Neural cell (in vitro differentiated cells): Measurements from ENCODE around the gene SLC16A9. TPM values are rescaled to one million over a fixed set of nuclear protein-coding genes. Genes with fewer than 3 reads are reported as not detected.
A peak's percentile ranks its signal among the peaks of the same experiment; 100 is the strongest.

Experiments used
- H2AFZ ChIP-seq: fragments of 200-600, 300-800 bp; sonication (generic), shearing (Covaris generic); 2 replicates; pipeline ENCODE4 v1.6.0; 2014; ENCODE audit warnings: low read depth, mild to moderate bottlenecking, antibody characterized with exemption, low read length, moderate library complexity
- H3F3A ChIP-seq: fragments of 200-600 bp; shearing (Covaris generic); 2 replicates; pipeline ENCODE4 v1.6.1; 2016; ENCODE audit warnings: mild to moderate bottlenecking, moderate library complexity, mixed read lengths, antibody characterized with exemption, low read length; ENCODE audit not compliant: insufficient read depth, poor library complexity, severe bottlenecking
- H3K27ac ChIP-seq: fragments of 200-600, 300-800 bp; sonication (generic), shearing (Covaris generic); 2 replicates; pipeline ENCODE4 v1.5.1; 2014; ENCODE audit warnings: mild to moderate bottlenecking, low read length, moderate library complexity
- H3K27me3 ChIP-seq: fragments of 300-800, 200-600 bp; sonication (generic), shearing (Covaris generic); 2 replicates; pipeline ENCODE4 v1.6.0; 2014; ENCODE audit warnings: mild to moderate bottlenecking, low read depth, low read length, moderate library complexity; ENCODE audit not compliant: insufficient read depth
- H3K36me3 ChIP-seq: fragments of 300-800, 200-600 bp; sonication (generic), shearing (Covaris generic); 2 replicates; pipeline ENCODE4 v1.5.1; 2014; ENCODE audit warnings: mild to moderate bottlenecking, antibody characterized with exemption, low read length, moderate library complexity; ENCODE audit not compliant: insufficient read depth
- H3K4me2 ChIP-seq: fragments of 300-800, 200-600 bp; sonication (generic), shearing (Covaris generic); 2 replicates; pipeline ENCODE4 v1.6.0; 2014; ENCODE audit warnings: mild to moderate bottlenecking, low read length
- H3K4me3 ChIP-seq: fragments of 300-800, 200-600 bp; sonication (generic), shearing (Covaris generic); 2 replicates; pipeline ENCODE4 v1.5.1; 2014; ENCODE audit warnings: mild to moderate bottlenecking, low read length, moderate library complexity
- H3K79me2 ChIP-seq: fragments of 200-600 bp; shearing (Covaris generic); replicated peaks from 2 replicates; pipeline ENCODE4 v1.6.0; 2014; ENCODE audit warnings: mild to moderate bottlenecking, low read length, moderate library complexity; ENCODE audit not compliant: insufficient read depth
- H3K9ac ChIP-seq: fragments of 300-800, 200-600 bp; sonication (generic), shearing (Covaris generic); 2 replicates; pipeline ENCODE4 v1.6.1; 2016; ENCODE audit warnings: mild to moderate bottlenecking, low read length, mixed read lengths
- H3K9me2 ChIP-seq: fragments of 200-600 bp; shearing (Covaris generic); 2 replicates; pipeline ENCODE4 v1.6.1; 2016; ENCODE audit warnings: mild to moderate bottlenecking, low read length, mixed read lengths; ENCODE audit not compliant: insufficient read depth
- H3K9me3 ChIP-seq: fragments of 200-600, 300-800 bp; sonication (generic), shearing (Covaris generic); 2 replicates; pipeline ENCODE4 v1.6.1; 2016; ENCODE audit warnings: mild to moderate bottlenecking, mixed run types, low read length, moderate library complexity, mixed read lengths
- H4K20me1 ChIP-seq: fragments of 200-600 bp; shearing (Covaris generic); 2 replicates; pipeline ENCODE4 v1.6.1; 2016; ENCODE audit warnings: mild to moderate bottlenecking, mixed run types; ENCODE audit not compliant: insufficient read depth
- EP300 ChIP-seq: fragments of 450-650 bp; conservative IDR thresholded peaks from 2 replicates; pipeline ENCODE4 v1.6.1; 2014; ENCODE audit warnings: antibody characterized with exemption, mild to moderate bottlenecking, moderate library complexity; ENCODE audit not compliant: poor library complexity, severe bottlenecking
- EZH2 ChIP-seq: fragments of 200-600, 300-800 bp; shearing (Covaris generic), sonication (generic); IDR thresholded peaks from 2 replicates; pipeline ENCODE4 v1.6.1; 2014; ENCODE audit warnings: antibody characterized with exemption, low read length, borderline replicate concordance, mild to moderate bottlenecking; ENCODE audit not compliant: insufficient read depth, poor library complexity, severe bottlenecking
- MXI1 ChIP-seq: fragments of 450-650 bp; conservative IDR thresholded peaks from 2 replicates; pipeline ENCODE4 v1.6.1; 2014; ENCODE audit warnings: antibody characterized with exemption, mild to moderate bottlenecking; ENCODE audit not compliant: poor library complexity, severe bottlenecking
- POLR2AphosphoS5 ChIP-seq: IDR thresholded peaks from 2 replicates; pipeline ENCODE4 v1.6.1; 2012
- RAD21 ChIP-seq: fragments of 450-650 bp; conservative IDR thresholded peaks from 2 replicates; pipeline ENCODE4 v1.6.1; 2014; ENCODE audit warnings: antibody characterized with exemption, mild to moderate bottlenecking, moderate library complexity
- SMC3 ChIP-seq: fragments of 450-650 bp; conservative IDR thresholded peaks from 2 replicates; pipeline ENCODE4 v1.6.1; 2014; ENCODE audit warnings: antibody characterized with exemption, mild to moderate bottlenecking, moderate library complexity; ENCODE audit not compliant: poor library complexity
- TAF1 ChIP-seq: IDR thresholded peaks from 2 replicates; pipeline ENCODE4 v1.6.1; 2012; ENCODE audit warnings: low read depth
- polyA plus RNA-seq: library from polyadenylated mRNA; depleted of rRNA; stranded (reverse); fragments of >200 nt; gene quantifications from 2 replicates; pipeline ENCODE4 v1.2.3, GENCODE V29; 2014
- TF ChIP-seq, protein P1 (sequence below): IDR thresholded peaks from 2 replicates; pipeline ENCODE4 v1.6.1; 2012; ENCODE audit warnings: borderline replicate concordance
- TF ChIP-seq, protein P2 (sequence below): fragments of 450-650 bp; IDR thresholded peaks from 2 replicates; pipeline ENCODE4 v1.5.1; 2014; ENCODE audit warnings: antibody characterized with exemption, mild to moderate bottlenecking, moderate library complexity; ENCODE audit not compliant: poor library complexity, severe bottlenecking

Gene SLC16A9
- polyA plus RNA-seq, 1 donor from 2014 or later = 208 TPM

DNA sequence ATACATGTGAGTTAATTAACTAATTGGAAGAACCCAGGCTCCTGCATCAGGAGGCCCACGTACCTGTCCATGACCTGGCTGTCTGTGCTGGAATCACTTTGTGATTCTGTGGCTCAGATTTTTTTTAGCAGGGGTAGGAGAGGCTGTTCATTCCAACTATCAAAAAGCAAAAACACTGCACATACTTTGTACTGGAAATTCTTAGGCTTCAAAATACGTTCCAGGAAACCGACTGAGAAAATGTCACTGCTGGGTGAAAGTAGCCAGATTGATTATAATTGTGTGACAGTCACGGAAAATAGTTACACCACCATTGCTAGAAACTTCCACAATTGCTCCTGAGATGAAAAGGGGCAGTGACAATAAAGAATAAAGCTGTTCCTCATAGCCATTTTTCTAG lies 91.0 kb downstream of the SLC16A9 start:
- Histone ChIP-seq H3K9ac (no peak overlapping the region), H3K4me2 (no peak overlapping the region), H3K36me3 (no peaks in the 10 kb centered on the region), H4K20me1 (no peaks in the 10 kb centered on the region), H2AFZ (no peak overlapping the region), H3K9me2 (no peaks in the 10 kb centered on the region), H3K27me3 (no peaks in the 10 kb centered on the region), H3K79me2 (no peaks in the 10 kb centered on the region), H3F3A (no peaks in the 10 kb centered on the region), H3K9me3 (no peaks in the 10 kb centered on the region), H3K27ac (peak overlapping the region; percentile 14), H3K4me3 (no peak overlapping the region)
- no peak for TF ChIP-seq TAF1
- TF ChIP-seq, protein P1, sequence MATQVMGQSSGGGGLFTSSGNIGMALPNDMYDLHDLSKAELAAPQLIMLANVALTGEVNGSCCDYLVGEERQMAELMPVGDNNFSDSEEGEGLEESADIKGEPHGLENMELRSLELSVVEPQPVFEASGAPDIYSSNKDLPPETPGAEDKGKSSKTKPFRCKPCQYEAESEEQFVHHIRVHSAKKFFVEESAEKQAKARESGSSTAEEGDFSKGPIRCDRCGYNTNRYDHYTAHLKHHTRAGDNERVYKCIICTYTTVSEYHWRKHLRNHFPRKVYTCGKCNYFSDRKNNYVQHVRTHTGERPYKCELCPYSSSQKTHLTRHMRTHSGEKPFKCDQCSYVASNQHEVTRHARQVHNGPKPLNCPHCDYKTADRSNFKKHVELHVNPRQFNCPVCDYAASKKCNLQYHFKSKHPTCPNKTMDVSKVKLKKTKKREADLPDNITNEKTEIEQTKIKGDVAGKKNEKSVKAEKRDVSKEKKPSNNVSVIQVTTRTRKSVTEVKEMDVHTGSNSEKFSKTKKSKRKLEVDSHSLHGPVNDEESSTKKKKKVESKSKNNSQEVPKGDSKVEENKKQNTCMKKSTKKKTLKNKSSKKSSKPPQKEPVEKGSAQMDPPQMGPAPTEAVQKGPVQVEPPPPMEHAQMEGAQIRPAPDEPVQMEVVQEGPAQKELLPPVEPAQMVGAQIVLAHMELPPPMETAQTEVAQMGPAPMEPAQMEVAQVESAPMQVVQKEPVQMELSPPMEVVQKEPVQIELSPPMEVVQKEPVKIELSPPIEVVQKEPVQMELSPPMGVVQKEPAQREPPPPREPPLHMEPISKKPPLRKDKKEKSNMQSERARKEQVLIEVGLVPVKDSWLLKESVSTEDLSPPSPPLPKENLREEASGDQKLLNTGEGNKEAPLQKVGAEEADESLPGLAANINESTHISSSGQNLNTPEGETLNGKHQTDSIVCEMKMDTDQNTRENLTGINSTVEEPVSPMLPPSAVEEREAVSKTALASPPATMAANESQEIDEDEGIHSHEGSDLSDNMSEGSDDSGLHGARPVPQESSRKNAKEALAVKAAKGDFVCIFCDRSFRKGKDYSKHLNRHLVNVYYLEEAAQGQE = no peak
- TF ChIP-seq RAD21 = no peak
- TF ChIP-seq SMC3 = no peak

DNA sequence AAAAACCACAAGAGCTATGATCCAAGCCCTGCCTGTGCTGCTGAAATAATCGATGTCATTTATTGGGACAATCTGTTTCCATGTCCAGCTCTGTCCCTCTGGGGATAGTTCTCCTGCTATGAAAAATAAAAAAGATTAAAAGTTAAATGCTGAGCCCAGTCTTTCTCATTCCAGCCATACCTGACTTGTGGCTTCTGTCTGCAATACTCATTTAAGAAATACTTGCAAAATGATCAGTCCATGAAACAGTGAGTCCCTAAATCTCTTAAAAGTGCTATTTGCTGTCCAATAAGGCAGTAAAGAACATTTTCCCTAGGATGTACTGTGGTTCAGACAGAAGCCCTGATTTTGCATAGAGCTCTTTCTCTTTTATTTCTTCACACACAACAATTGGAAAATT lies 91.7 kb downstream of the SLC16A9 start:
- Histone ChIP-seq H3K27me3 (no peaks in the 10 kb centered on the region), H3K9me2 (no peaks in the 10 kb centered on the region)

More for the DNA sequence above, 91.7 kb downstream of the SLC16A9 start:
- TF ChIP-seq, protein P1 = no peak
- no peak for TF ChIP-seq EZH2
- TF ChIP-seq POLR2AphosphoS5 = no peak
- TF ChIP-seq RAD21 = no peak
- no peak for TF ChIP-seq MXI1
- no peak for TF ChIP-seq TAF1
- TF ChIP-seq SMC3 = no peak
- no peak for TF ChIP-seq EP300
- TF ChIP-seq, protein P2, sequence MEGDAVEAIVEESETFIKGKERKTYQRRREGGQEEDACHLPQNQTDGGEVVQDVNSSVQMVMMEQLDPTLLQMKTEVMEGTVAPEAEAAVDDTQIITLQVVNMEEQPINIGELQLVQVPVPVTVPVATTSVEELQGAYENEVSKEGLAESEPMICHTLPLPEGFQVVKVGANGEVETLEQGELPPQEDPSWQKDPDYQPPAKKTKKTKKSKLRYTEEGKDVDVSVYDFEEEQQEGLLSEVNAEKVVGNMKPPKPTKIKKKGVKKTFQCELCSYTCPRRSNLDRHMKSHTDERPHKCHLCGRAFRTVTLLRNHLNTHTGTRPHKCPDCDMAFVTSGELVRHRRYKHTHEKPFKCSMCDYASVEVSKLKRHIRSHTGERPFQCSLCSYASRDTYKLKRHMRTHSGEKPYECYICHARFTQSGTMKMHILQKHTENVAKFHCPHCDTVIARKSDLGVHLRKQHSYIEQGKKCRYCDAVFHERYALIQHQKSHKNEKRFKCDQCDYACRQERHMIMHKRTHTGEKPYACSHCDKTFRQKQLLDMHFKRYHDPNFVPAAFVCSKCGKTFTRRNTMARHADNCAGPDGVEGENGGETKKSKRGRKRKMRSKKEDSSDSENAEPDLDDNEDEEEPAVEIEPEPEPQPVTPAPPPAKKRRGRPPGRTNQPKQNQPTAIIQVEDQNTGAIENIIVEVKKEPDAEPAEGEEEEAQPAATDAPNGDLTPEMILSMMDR = no peak
- Histone ChIP-seq H3K4me2 (no peak overlapping the region), H3K9me3 (no peaks in the 10 kb centered on the region), H3K79me2 (no peaks in the 10 kb centered on the region), H3F3A (no peaks in the 10 kb centered on the region), H3K4me3 (no peak overlapping the region), H3K27ac (no peak overlapping the region), H4K20me1 (no peaks in the 10 kb centered on the region), H3K9ac (no peak overlapping the region), H3K36me3 (no peaks in the 10 kb centered on the region), H2AFZ (no peak overlapping the region)
